ENCODE measurements around the gene ZNF438. TPM values are rescaled to one million over a fixed set of nuclear protein-coding genes. Genes with fewer than 3 reads are reported as not detected.

Gene ZNF438
- total and polyA plus RNA-seq, 4 experiments from 2014 or later, result 2.0 to 4.5 (median 3.9) TPM

- peaks cover under 1 to 5% of the 10 kb centered on the region in 2 donors for H3K27me3 Mint-ChIP-seq
- Histone ChIP-seq H3K27ac (ENCODE audit: low read depth, low read length) (no peak overlapping the region), H3K4me3 (ENCODE audit: low read length in 2 of 2) (no peak overlapping the region), H3K9me3 (ENCODE audit: control insufficient read depth in 1 of 2, low read length in 2 of 2) (no peaks in the 10 kb centered on the region), H3K36me3 (ENCODE audit: insufficient read depth, low read length) (no peaks in the 10 kb centered on the region), H3K4me1 (ENCODE audit: insufficient read depth, low read length) (no peaks in the 10 kb centered on the region), H3K27me3 (ENCODE audit: insufficient read depth, low read length) (no peaks in the 10 kb centered on the region)
- peaks cover 0 to under 1% (median 0%) of the 10 kb centered on the region in 8 donors for H3K9me3 Mint-ChIP-seq
- intact Hi-C loops (cut with micrococcal nuclease), result no loop called here
- no peak for DNase-seq
- CTCF ChIA-PET (ENCODE audit: partially characterized antibody), result interaction anchor here (1.3 kb wide), 1 partner anchor 37 kb away, joined by 3 read pairs; no protein-coding TSS in a partner anchor
- no peaks in the 10 kb centered on the region for H3K4me1 Mint-ChIP-seq
- no peak overlapping the region for H3K4me3 Mint-ChIP-seq
- POLR2A ChIA-PET (ENCODE audit: partially characterized antibody), result interaction anchor here (1.4 kb wide), 1 partner anchor 36 kb away, joined by 5 read pairs; no protein-coding TSS in a partner anchor
- H3K36me3 Mint-ChIP-seq, result no peaks in the 10 kb centered on the region
- H3K27ac Mint-ChIP-seq, result no peak overlapping the region
Measured at GRCh38 chr10:30820261-30820991, 211.2 kb downstream of the ZNF438 start.

- Histone ChIP-seq H3K36me3 (ENCODE audit: insufficient read depth, low read length) (no peaks in the 10 kb centered on the region), H3K4me3 (ENCODE audit: low read length in 2 of 2) (no peak overlapping the region), H3K4me1 (ENCODE audit: insufficient read depth, low read length) (no peaks in the 10 kb centered on the region), H3K27ac (ENCODE audit: low read depth, low read length) (no peak overlapping the region), H3K9me3 (ENCODE audit: control insufficient read depth in 1 of 2, low read length in 2 of 2) (no peaks in the 10 kb centered on the region), H3K27me3 (ENCODE audit: insufficient read depth, low read length) (no peaks in the 10 kb centered on the region)
- no peak for DNase-seq
- intact Hi-C loops (cut with micrococcal nuclease), result no loop called here
- H3K27ac Mint-ChIP-seq, result no peak overlapping the region
- no peak overlapping the region for H3K4me3 Mint-ChIP-seq
- H3K27me3 Mint-ChIP-seq, result peaks cover 0 to 2% of the 10 kb centered on the region in 2 donors
- ChIA-PET POLR2A (ENCODE audit: partially characterized antibody) (interaction anchor here (1.4 kb wide), 1 partner anchor 35 kb away, joined by 5 read pairs; no protein-coding TSS in a partner anchor), CTCF (ENCODE audit: partially characterized antibody) (interaction anchor here (1.2 to 1.3 kb wide), 2 partner anchors 35 to 36 kb away, joined by 3 read pairs; no protein-coding TSS in a partner anchor)
- no peaks in the 10 kb centered on the region for H3K36me3 Mint-ChIP-seq
- no peaks in the 10 kb centered on the region for H3K9me3 Mint-ChIP-seq
- no peaks in the 10 kb centered on the region for H3K4me1 Mint-ChIP-seq
Measured at GRCh38 chr10:30819341-30820181, 212.1 kb downstream of the ZNF438 start.

GRCh38 chr10:30818854-30819253 lies 212.8 kb downstream of the ZNF438 start:
- CTCF ChIA-PET (ENCODE audit: partially characterized antibody), result interaction anchor here (1.2 kb wide), 1 partner anchor 34 kb away, joined by 3 read pairs; no protein-coding TSS in a partner anchor

GRCh38 chr10:30818010-30818660 lies 213.5 kb downstream of the ZNF438 start:
- Mint-ChIP-seq H3K9me3 (no peaks in the 10 kb centered on the region), H3K4me3 (no peak overlapping the region), H3K36me3 (no peaks in the 10 kb centered on the region), H3K27me3 (no peaks in the 10 kb centered on the region), H3K27ac (no peak overlapping the region), H3K4me1 (peaks cover 1 to 6% (median 5%) of the 10 kb centered on the region in 4 donors)
- ChIA-PET CTCF (ENCODE audit: partially characterized antibody) (no interaction called here), POLR2A (ENCODE audit: partially characterized antibody) (no interaction called here)
- H3K27me3 ChIP-seq (ENCODE audit: insufficient read depth, low read length), result no peaks in the 10 kb centered on the region
- no peaks in the 10 kb centered on the region for H3K9me3 ChIP-seq (ENCODE audit: control insufficient read depth in 1 of 2, low read length in 2 of 2)
- no peak for DNase-seq
- H3K27ac ChIP-seq (ENCODE audit: low read depth, low read length), result no peak overlapping the region
- no peak overlapping the region for H3K4me3 ChIP-seq (ENCODE audit: low read length in 2 of 2)
- intact Hi-C loops (cut with micrococcal nuclease), result no loop called here
- H3K36me3 ChIP-seq (ENCODE audit: insufficient read depth, low read length), result no peaks in the 10 kb centered on the region
- H3K4me1 ChIP-seq (ENCODE audit: insufficient read depth, low read length), result peaks cover 5% of the 10 kb centered on the region

More at GRCh38 chr10:30818854-30819253, 212.8 kb downstream of the ZNF438 start:
- Histone ChIP-seq H3K27ac (ENCODE audit: low read depth, low read length) (no peak overlapping the region), H3K4me1 (ENCODE audit: insufficient read depth, low read length) (peaks cover 1% of the 10 kb centered on the region), H3K27me3 (ENCODE audit: insufficient read depth, low read length) (no peaks in the 10 kb centered on the region), H3K36me3 (ENCODE audit: insufficient read depth, low read length) (no peaks in the 10 kb centered on the region), H3K4me3 (ENCODE audit: low read length in 2 of 2) (no peak overlapping the region), H3K9me3 (ENCODE audit: control insufficient read depth in 1 of 2, low read length in 2 of 2) (no peaks in the 10 kb centered on the region)
- POLR2A ChIA-PET (ENCODE audit: partially characterized antibody), result interaction anchor here (1.4 kb wide), 1 partner anchor 34 kb away, joined by 5 read pairs; no protein-coding TSS in a partner anchor
- no peaks in the 10 kb centered on the region for H3K27me3 Mint-ChIP-seq
- intact Hi-C loops (cut with micrococcal nuclease), result no loop called here
- no peak overlapping the region for H3K27ac Mint-ChIP-seq
- H3K36me3 Mint-ChIP-seq, result no peaks in the 10 kb centered on the region
- no peak overlapping the region for H3K4me3 Mint-ChIP-seq
- no peak for DNase-seq
- H3K4me1 Mint-ChIP-seq, result peaks cover 0 to 2% (median 0%) of the 10 kb centered on the region in 4 donors
- no peaks in the 10 kb centered on the region for H3K9me3 Mint-ChIP-seq

GRCh38 chr10:30817541-30817940 lies 214.1 kb downstream of the ZNF438 start:
- ChIA-PET POLR2A (ENCODE audit: partially characterized antibody) (no interaction called here), CTCF (ENCODE audit: partially characterized antibody) (interaction anchor here (1.4 kb wide), 1 partner anchor 34 kb away, joined by 4 read pairs; no protein-coding TSS in a partner anchor)
- Mint-ChIP-seq H3K4me3 (no peak overlapping the region), H3K27ac (no peak overlapping the region), H3K4me1 (peaks cover 4 to 12% (median 10%) of the 10 kb centered on the region in 4 donors), H3K27me3 (no peaks in the 10 kb centered on the region), H3K9me3 (no peaks in the 10 kb centered on the region), H3K36me3 (no peaks in the 10 kb centered on the region)
- Histone ChIP-seq H3K27me3 (ENCODE audit: insufficient read depth, low read length) (no peaks in the 10 kb centered on the region), H3K9me3 (ENCODE audit: control insufficient read depth in 1 of 2, low read length in 2 of 2) (no peaks in the 10 kb centered on the region), H3K4me1 (ENCODE audit: insufficient read depth, low read length) (peaks cover 7% of the 10 kb centered on the region), H3K36me3 (ENCODE audit: insufficient read depth, low read length) (no peaks in the 10 kb centered on the region), H3K27ac (ENCODE audit: low read depth, low read length) (no peak overlapping the region), H3K4me3 (ENCODE audit: low read length in 2 of 2) (no peak overlapping the region)
- intact Hi-C loops (cut with micrococcal nuclease), result no loop called here
- DNase-seq, result no peak

GRCh38 chr10:30816820-30817171 lies 214.9 kb downstream of the ZNF438 start:
- DNase-seq, result no peak
- no peak overlapping the region for H3K4me3 Mint-ChIP-seq
- H3K4me1 Mint-ChIP-seq, result peaks cover 6 to 17% (median 15%) of the 10 kb centered on the region in 4 donors
- H3K27ac Mint-ChIP-seq, result peak overlapping the region in 1 of 7 donors; percentile 42
- intact Hi-C loops (cut with micrococcal nuclease), result no loop called here
- no peaks in the 10 kb centered on the region for H3K9me3 Mint-ChIP-seq
- no peak overlapping the region for H3K27ac ChIP-seq (ENCODE audit: low read depth, low read length)
- no peaks in the 10 kb centered on the region for H3K36me3 ChIP-seq (ENCODE audit: insufficient read depth, low read length)
- H3K36me3 Mint-ChIP-seq, result no peaks in the 10 kb centered on the region
- H3K9me3 ChIP-seq (ENCODE audit: control insufficient read depth in 1 of 2, low read length in 2 of 2), result no peaks in the 10 kb centered on the region
- H3K27me3 ChIP-seq (ENCODE audit: insufficient read depth, low read length), result no peaks in the 10 kb centered on the region
- POLR2A ChIA-PET (ENCODE audit: partially characterized antibody), result no interaction called here
- H3K4me1 ChIP-seq (ENCODE audit: insufficient read depth, low read length), result peaks cover 13% of the 10 kb centered on the region
- CTCF ChIA-PET (ENCODE audit: partially characterized antibody), result interaction anchor here (0.6 to 1.4 kb wide), 3 partner anchors 15 to 1749 kb away, joined by 3 to 4 read pairs (median 3); no protein-coding TSS in a partner anchor
- no peak overlapping the region for H3K4me3 ChIP-seq (ENCODE audit: low read length in 2 of 2)
- no peaks in the 10 kb centered on the region for H3K27me3 Mint-ChIP-seq
